HepG2 (cell line): ENCODE data around the gene NAV1. TPM values are rescaled to one million over a fixed set of nuclear protein-coding genes. Genes with fewer than 3 reads are reported as not detected.

ENCODE experiments used
- ATAC-seq: fragments of 200-7000 bp; cut with Tn5 transposase; 3 replicates; pipeline ENCODE4 v1.9.1; 2020; ENCODE audit warnings: mild to moderate bottlenecking, moderate library complexity
- BruUV-seq: library from RNA; stranded (reverse); fragments of 400-500 nt; replicated peaks from 2 replicates; lab custom pipeline; 2021; lab: Mats Ljungman, UMichigan
- CTCF ChIA-PET: fragments of 300-600 bp; formaldehyde crosslinking; extraction: SDS; loops from one replicate; lab custom pipeline; 2021; ENCODE audit warnings: low total read pairs, inconsistent platforms, low intra/inter-chr PET ratio; lab: Yijun Ruan, JAX
- POLR2A ChIA-PET: fragments of 350-600 bp; sonication (Branson Sonifier 250); formaldehyde crosslinking; loops from one replicate; lab custom pipeline; 2020; ENCODE audit warnings: antibody characterized with exemption, inconsistent platforms; lab: Yijun Ruan, JAX
- DNase-seq: peaks from one replicate; pipeline ENCODE4 v3.0.0-alpha.2; 2015; ENCODE audit warnings: low spot score
- FAIRE-seq: peaks from 3 replicates; lab custom pipeline; 2011; peaks lifted over from hg19 to GRCh38; lab: Jason Lieb, UNC
- H2AFZ ChIP-seq: one replicate; pipeline ENCODE4 v1.6.1; 2011; ENCODE audit warnings: low read length, inconsistent platforms
- H3K27ac ChIP-seq: fragments of 300-600 bp; 3 replicates; pipeline ENCODE4 v1.8.0; 2011; ENCODE audit warnings: mixed run types, mild to moderate bottlenecking, mixed read lengths, low read length, inconsistent platforms; ENCODE audit not compliant: insufficient read depth; ENCODE audit errors: extremely low read length
- H3K27me3 ChIP-seq, 2 experiments: fragments of 200-600 bp in 1 of 2; 2 replicates in 1 of 2; 3 replicates in 1 of 2; pipeline versions ENCODE4 v1.6.0 to v1.8.0; 2011; ENCODE audit warnings: low read length in 2 of 2, mild to moderate bottlenecking in 2 of 2, moderate library complexity in 2 of 2, inconsistent platforms in 1 of 2; ENCODE audit not compliant: insufficient read depth in 2 of 2, control insufficient read depth in 1 of 2
- H3K36me3 ChIP-seq, 2 experiments: fragments of 200-600 bp in 1 of 2; replicated peaks in 1 of 2; 2 replicates in 1 of 2; 3 replicates in 1 of 2; pipeline versions ENCODE4 v1.5.1 to v1.8.0; 2011; ENCODE audit warnings: low read length in 2 of 2, inconsistent platforms in 1 of 2; ENCODE audit not compliant: insufficient read depth in 2 of 2, control insufficient read depth in 1 of 2
- H3K4me1 ChIP-seq: 2 replicates; pipeline ENCODE4 v1.5.1; 2012; ENCODE audit warnings: low read length, inconsistent platforms; ENCODE audit not compliant: insufficient read depth
- H3K4me2 ChIP-seq: 2 replicates; pipeline ENCODE4 v1.6.0; 2011; ENCODE audit warnings: low read depth, low read length, inconsistent platforms
- H3K4me3 ChIP-seq, 3 experiments: fragments of 200-600 bp in 1 of 3; sonication (generic), shearing (Covaris generic) in 1 of 3; replicated peaks in 1 of 3; 2 replicates each; pipeline ENCODE4 v1.5.1; 2011 to 2016; ENCODE audit warnings: low read length in 3 of 3, inconsistent platforms in 2 of 3, low read depth in 2 of 3, mild to moderate bottlenecking in 2 of 3, control low read depth in 1 of 3, mixed read lengths in 1 of 3; ENCODE audit not compliant: insufficient read depth in 1 of 3
- H3K79me2 ChIP-seq: one replicate; pipeline ENCODE4 v1.6.1; 2011; ENCODE audit warnings: low read length, inconsistent platforms; ENCODE audit not compliant: insufficient read depth
- H3K9ac ChIP-seq: 2 replicates; pipeline ENCODE4 v1.6.0; 2011; ENCODE audit warnings: mild to moderate bottlenecking, low read depth, low read length, inconsistent platforms; ENCODE audit not compliant: insufficient read depth
- H3K9me3 ChIP-seq: 2 replicates; pipeline ENCODE4 v1.5.1; 2012; ENCODE audit warnings: mild to moderate bottlenecking, low read length
- H4K20me1 ChIP-seq: 2 replicates; pipeline ENCODE4 v1.6.0; 2011; ENCODE audit warnings: inconsistent platforms, mild to moderate bottlenecking, low read length, moderate library complexity; ENCODE audit not compliant: insufficient read depth
- CHCHD3 ChIP-seq: sonication (generic); formaldehyde crosslinking; IDR thresholded peaks from 2 replicates; pipeline ENCODE4 v1.8.0; 2022; ENCODE audit warnings: mild to moderate bottlenecking, missing genetic modification reagents, moderate library complexity
- EP300 ChIP-seq, 3 experiments: sonication (generic) in 1 of 3; formaldehyde crosslinking in 1 of 3; IDR thresholded peaks; 2 replicates each; pipeline versions ENCODE4 v1.5.1 to v1.6.1; 2011 to 2020; ENCODE audit warnings: low read depth in 2 of 3, low read length in 2 of 3, borderline replicate concordance in 1 of 3, improper control_type of control experiment in 1 of 3, mild to moderate bottlenecking in 1 of 3, missing genetic modification reagents in 1 of 3, moderate library complexity in 1 of 3
- FOXO1 ChIP-seq: sonication (generic); formaldehyde crosslinking; IDR thresholded peaks from 2 replicates; pipeline ENCODE4 v1.4.0; 2020; ENCODE audit warnings: missing genetic modification reagents
- HNRNPLL ChIP-seq: fragments of 200-400 bp; formaldehyde crosslinking; IDR thresholded peaks from 2 replicates; pipeline ENCODE4 v1.6.1; 2017; ENCODE audit warnings: mild to moderate bottlenecking, low read depth, low read length; ENCODE audit not compliant: poor library complexity, severe bottlenecking
- KLF11 ChIP-seq: IDR thresholded peaks from 2 replicates; pipeline ENCODE4 v1.6.1; 2016; ENCODE audit warnings: missing compliant biosample characterization
- POLR2AphosphoS5 ChIP-seq: IDR thresholded peaks from 2 replicates; pipeline ENCODE4 v1.6.1; 2012; ENCODE audit warnings: low read depth, low read length
- RARG ChIP-seq: sonication (generic); formaldehyde crosslinking; IDR thresholded peaks from 2 replicates; pipeline ENCODE4 v1.4.0; 2020; ENCODE audit warnings: low read depth, mild to moderate bottlenecking, missing genetic modification reagents
- SRSF1 ChIP-seq: fragments of 200-400 bp; formaldehyde crosslinking; optimal IDR thresholded peaks from 2 replicates; pipeline ENCODE3; 2017; ENCODE audit warnings: mild to moderate bottlenecking, low read depth, low read length, moderate library complexity
- SRSF9 ChIP-seq: fragments of 200-400 bp; formaldehyde crosslinking; IDR thresholded peaks from 2 replicates; pipeline ENCODE4 v1.6.1; 2018; ENCODE audit warnings: borderline replicate concordance, mild to moderate bottlenecking, low read depth, low read length; ENCODE audit not compliant: insufficient read depth, poor library complexity, severe bottlenecking
- YEATS2 ChIP-seq: sonication (generic); formaldehyde crosslinking; IDR thresholded peaks from 2 replicates; pipeline ENCODE4 v1.4.0; 2020; ENCODE audit warnings: missing genetic modification reagents, borderline replicate concordance
- YY1 ChIP-seq: IDR thresholded peaks from 2 replicates; pipeline ENCODE4 v1.6.1; 2011; ENCODE audit warnings: low read length, low read depth, moderate library complexity, mild to moderate bottlenecking; ENCODE audit not compliant: insufficient read depth, insufficient replicate concordance
- ZKSCAN5 ChIP-seq: sonication (generic); formaldehyde crosslinking; IDR thresholded peaks from 2 replicates; pipeline ENCODE4 v1.5.1; 2020; ENCODE audit warnings: mild to moderate bottlenecking, missing genetic modification reagents
- ZMYM4 ChIP-seq: sonication (generic); formaldehyde crosslinking; IDR thresholded peaks from 2 replicates; pipeline ENCODE4 v1.8.1; 2023; ENCODE audit warnings: mild to moderate bottlenecking, missing genetic modification reagents
- ZNF207 ChIP-seq: fragments of 450-650 bp; IDR thresholded peaks from 2 replicates; pipeline ENCODE4 v1.6.1; 2016; ENCODE audit warnings: antibody characterized with exemption, borderline replicate concordance
- ZNF329 ChIP-seq: sonication (generic); formaldehyde crosslinking; IDR thresholded peaks from 2 replicates; pipeline ENCODE4 v1.9.0; 2021; ENCODE audit warnings: low read depth, mild to moderate bottlenecking, missing genetic modification reagents
- ZNF44 ChIP-seq: sonication (generic); formaldehyde crosslinking; IDR thresholded peaks from 2 replicates; pipeline ENCODE4 v1.5.1; 2020; ENCODE audit warnings: mild to moderate bottlenecking, missing genetic modification reagents
- ZNF563 ChIP-seq: sonication (generic); formaldehyde crosslinking; IDR thresholded peaks from 2 replicates; pipeline ENCODE4 v1.8.0; 2022; ENCODE audit warnings: mild to moderate bottlenecking, moderate library complexity, missing genetic modification reagents
- ZNF589 ChIP-seq: sonication (generic); formaldehyde crosslinking; conservative IDR thresholded peaks from 2 replicates; pipeline ENCODE4 v1.8.0; 2022; ENCODE audit warnings: mild to moderate bottlenecking, moderate library complexity, missing genetic modification reagents
- WGBS: methylation state at CpG from one replicate; pipeline ENCODE4 v1.1.6; 2017; ENCODE audit warnings: low lambda C conversion rate; 5-methylcytosine and 5-hydroxymethylcytosine counted together
- in situ Hi-C: cut with HindIII; loops from 2 replicates; pipeline ENCODE4 v1.10.0; 2017; ENCODE audit warnings: low pct_unique_long_range_greater_than_20kb; ENCODE audit not compliant: extremely low pct_ligation_motif_present
- intact Hi-C: fragments of 100-400 bp; cut with micrococcal nuclease; formaldehyde crosslinking; loops from one replicate; pipeline ENCODE4 v1.10.0; 2022; ENCODE audit not compliant: unreplicated experiment
- polyA plus RNA-seq, 8 experiments: library from polyadenylated mRNA; depleted of rRNA in 3 of 8; stranded (reverse) in 7 of 8; unstranded in 1 of 8; fragments of >200 nt; fragmentation: Illumina TruSeq in 4 of 8; extraction: Trizol in 4 of 8; gene quantifications; 2 replicates each; pipeline versions ENCODE4 v1.2.1 to v1.2.3, GENCODE V29; 2011 to 2016; ENCODE audit warnings: low read depth in 4 of 8, missing spikeins in 1 of 8, mixed read lengths in 1 of 8; ENCODE audit not compliant: insufficient read depth in 1 of 8
- total RNA-seq, 5 experiments: library from RNA; depleted of rRNA; stranded (reverse); fragments of >200 nt; fragmentation: Illumina TruSeq; extraction: Trizol; gene quantifications; 2 replicates each; pipeline ENCODE4 v1.2.3, GENCODE V29; 2016; ENCODE audit warnings: low read depth in 1 of 5
- TF ChIP-seq, protein P1 (sequence below): IDR thresholded peaks from 2 replicates; pipeline ENCODE4 v1.6.1; 2012; ENCODE audit warnings: low read depth, low read length, improper control_type of control experiment

The NAV1 gene
- total and polyA plus RNA-seq, 2 of the 13 experiments (the other 11 are each of a cell fraction or from before 2014, with no cell fraction given): not detected

DNA sequence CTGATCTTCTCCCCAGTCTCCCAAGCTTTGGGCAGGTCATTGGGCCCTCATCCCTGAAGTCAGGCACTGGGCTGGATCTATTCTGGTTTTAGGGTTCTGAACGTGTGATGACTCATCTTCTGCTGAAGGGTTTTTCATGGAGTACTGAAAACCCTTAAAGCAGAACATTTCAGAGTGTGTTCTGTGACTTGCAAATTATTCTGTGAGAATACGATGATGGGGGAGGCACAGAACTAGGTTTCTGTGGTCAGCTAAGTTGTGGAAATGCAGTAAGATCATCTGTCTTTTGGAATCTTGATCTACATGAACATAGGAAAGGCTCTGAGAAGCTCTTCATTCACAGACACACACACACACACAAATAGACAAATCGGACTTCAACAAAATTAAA is 46.2 kb downstream of the NAV1 start:
- in situ Hi-C loops: no loop called here
- Histone ChIP-seq H3K4me2 (no peak overlapping the region), H3K79me2 (no peaks in the 10 kb centered on the region), H2AFZ (no peak overlapping the region), H3K36me3 (no peaks in the 10 kb centered on the region), H3K27ac (no peak overlapping the region), H4K20me1 (no peaks in the 10 kb centered on the region), H3K27me3 (peaks cover 2 to 3% of the 10 kb centered on the region in 2 experiments; a peak in 2 of 5 replicates), H3K9me3 (no peaks in the 10 kb centered on the region), H3K4me1 (no peaks in the 10 kb centered on the region; the same call in 1 of the 2 replicates), H3K9ac (no peak overlapping the region), H3K4me3 (no peak overlapping the region)
- ChIA-PET CTCF (no interaction called here), POLR2A (no interaction called here)
- TF ChIP-seq ZNF589 (CRISPR knock-in tag) (no peak), ZMYM4 (CRISPR knock-in tag) (no peak), EP300 (IDR thresholded peaks at IDR 0.05; ENCODE audit: low read depth in 2 of 2, low read length in 2 of 2) (no peak), EP300 (CRISPR knock-in tag; IDR thresholded peaks at IDR 0.05; ENCODE audit: borderline replicate concordance) (no peak), ZKSCAN5 (CRISPR knock-in tag) (no peak), SRSF9 (no peak), RARG (CRISPR knock-in tag) (no peak), KLF11 (CRISPR knock-in tag) (no peak), HNRNPLL (no peak), POLR2AphosphoS5 (no peak)
- intact Hi-C loops: no loop called here
- 12% methylated on average over 3 of the region's 3 CpGs for WGBS
- FAIRE-seq: no peak
- no TSS peak for BruUV-seq
- no peak for ATAC-seq
- DNase-seq: no peak

DNA sequence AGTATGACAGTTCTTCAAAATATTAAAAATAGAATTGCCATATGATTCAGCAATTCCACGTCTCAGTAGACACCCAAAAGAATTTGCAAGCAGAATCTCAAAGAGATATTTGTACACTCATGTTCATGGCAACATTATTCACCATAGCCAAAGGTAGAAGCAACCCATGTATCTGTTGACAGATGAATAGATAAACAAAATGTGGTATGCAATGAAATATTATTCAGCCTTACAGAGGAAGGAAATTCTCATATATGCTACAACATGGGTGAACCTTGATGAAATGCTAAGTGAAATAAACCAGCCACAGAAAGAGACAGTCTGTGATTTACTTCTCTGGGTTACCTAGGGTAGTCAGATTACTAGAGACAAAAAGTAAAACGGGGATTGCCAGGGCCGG is 47.0 kb downstream of the NAV1 start:
- Histone ChIP-seq H4K20me1 (no peaks in the 10 kb centered on the region), H3K9me3 (no peaks in the 10 kb centered on the region), H3K9ac (no peak overlapping the region), H3K27me3 (peaks cover 2 to 12% of the 10 kb centered on the region in 2 experiments; a peak in 4 of 5 replicates), H3K4me1 (no peaks in the 10 kb centered on the region; the same call in 1 of the 2 replicates), H2AFZ (no peak overlapping the region), H3K27ac (no peak overlapping the region), H3K4me3 (no peak overlapping the region), H3K79me2 (no peaks in the 10 kb centered on the region), H3K36me3 (no peaks in the 10 kb centered on the region), H3K4me2 (no peak overlapping the region)
- WGBS: 3% methylated on average over 3 of the region's 3 CpGs
- intact Hi-C loops: no loop called here
- in situ Hi-C loops: no loop called here
- DNase-seq: no peak
- ChIA-PET POLR2A (no interaction called here), CTCF (no interaction called here)
- no TSS peak for BruUV-seq
- FAIRE-seq: no peak
- ATAC-seq: no peak
- TF ChIP-seq YEATS2 (CRISPR knock-in tag) (no peak), FOXO1 (CRISPR knock-in tag) (no peak), ZNF329 (CRISPR knock-in tag) (no peak), CHCHD3 (CRISPR knock-in tag) (no peak), ZNF44 (CRISPR knock-in tag) (no peak), SRSF1 (no peak), YY1 (no peak), ZNF207 (no peak), ZNF563 (CRISPR knock-in tag) (no peak)
- TF ChIP-seq, protein P1, sequence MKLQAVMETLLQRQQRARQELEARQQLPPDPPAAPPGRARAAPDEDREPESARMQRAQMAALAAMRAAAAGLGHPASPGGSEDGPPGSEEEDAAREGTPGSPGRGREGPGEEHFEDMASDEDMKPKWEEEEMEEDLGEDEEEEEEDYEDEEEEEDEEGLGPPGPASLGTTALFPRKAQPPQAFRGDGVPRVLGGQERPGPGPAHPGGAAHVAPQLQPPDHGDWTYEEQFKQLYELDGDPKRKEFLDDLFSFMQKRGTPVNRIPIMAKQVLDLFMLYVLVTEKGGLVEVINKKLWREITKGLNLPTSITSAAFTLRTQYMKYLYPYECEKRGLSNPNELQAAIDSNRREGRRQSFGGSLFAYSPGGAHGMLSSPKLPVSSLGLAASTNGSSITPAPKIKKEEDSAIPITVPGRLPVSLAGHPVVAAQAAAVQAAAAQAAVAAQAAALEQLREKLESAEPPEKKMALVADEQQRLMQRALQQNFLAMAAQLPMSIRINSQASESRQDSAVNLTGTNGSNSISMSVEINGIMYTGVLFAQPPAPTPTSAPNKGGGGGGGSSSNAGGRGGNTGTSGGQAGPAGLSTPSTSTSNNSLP: no peak
